Stimulated activated CD4-positive, alpha-beta T cell treated with anti-CD3 and anti-CD28 coated beads, Interleukin-1b, Interleukin-23, amount 100 ng/mL, for 1 hour (primary cell): Measurements from ENCODE around the gene NDUFB8.
"Not testable (repeated sequence)": the region's sequence is repeated elsewhere in the genome, so short reads cannot be mapped to it uniquely, and the experiment has no call there.

ENCODE experiments used
- DNase-seq, 2 donors: peaks; one replicate each; pipeline ENCODE4 v3.0.0-alpha.2; 2020; ENCODE audit warnings: low read depth in 2 of 2

NDUFB8 gene

DNA sequence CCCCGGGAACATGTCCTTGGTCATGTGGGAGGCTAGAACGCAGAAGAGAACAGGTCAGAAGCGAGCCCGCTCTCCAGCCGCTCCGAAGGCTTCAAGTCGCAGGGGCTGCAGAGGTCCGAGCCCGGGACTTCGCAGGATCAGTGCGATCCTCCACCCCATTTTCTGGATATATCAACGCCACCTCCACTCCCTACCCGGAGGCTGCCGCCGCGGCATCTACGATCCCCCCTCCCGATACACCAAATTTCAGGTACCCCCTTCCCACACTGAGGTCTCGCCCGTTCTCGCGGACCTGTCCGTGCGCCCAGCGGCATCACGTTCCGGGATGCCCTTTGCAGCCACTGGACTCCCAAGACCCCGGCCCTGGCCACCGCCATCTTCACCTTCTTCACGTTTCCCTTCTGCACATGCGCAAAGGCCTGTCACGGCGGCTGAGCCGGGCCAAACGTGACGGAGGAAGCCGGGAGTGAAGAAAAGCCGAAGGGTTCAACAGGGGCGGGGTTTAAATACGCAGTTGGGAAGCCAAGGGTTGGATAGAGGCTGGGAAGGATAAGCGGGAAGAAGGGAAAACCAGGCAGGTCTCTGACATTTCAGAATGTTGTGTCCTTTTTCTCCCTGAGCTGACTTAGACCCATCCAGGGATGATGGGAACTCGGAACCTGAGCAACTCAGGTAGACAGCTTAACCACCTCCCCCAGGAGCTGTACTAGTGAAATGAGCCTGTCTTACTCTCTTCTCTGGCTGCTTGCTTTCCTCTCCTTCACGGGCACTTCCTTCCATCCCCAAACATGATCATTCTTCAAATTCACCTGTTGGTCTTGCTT is at the start of gene NDUFB8:
TSS of gene NDUFB8 (minus strand) at position 397 of the 824 bp plus-strand sequence. CDS start at position 377, 20 bp downstream.
- DNase-seq = peak; percentile 70 to 75

DNA sequence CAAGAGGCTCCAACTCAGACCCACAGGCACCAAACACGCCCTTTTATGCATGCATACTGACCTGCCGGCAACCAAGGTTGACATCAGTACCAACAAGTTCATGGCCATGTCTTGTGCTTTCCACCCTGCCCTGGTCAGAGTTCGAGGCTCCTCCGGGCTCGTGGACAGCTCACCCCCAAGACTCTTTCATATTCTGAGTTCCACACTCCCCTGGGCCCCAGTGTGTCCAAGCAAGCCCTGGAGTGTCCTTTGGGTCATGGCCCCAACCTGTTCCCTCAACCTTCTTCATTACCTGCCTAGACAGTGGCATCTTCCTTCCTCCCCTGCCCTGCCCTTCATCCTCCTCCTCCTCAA is 46.6 kb upstream of the NDUFB8 start:
- no peak for DNase-seq

DNA sequence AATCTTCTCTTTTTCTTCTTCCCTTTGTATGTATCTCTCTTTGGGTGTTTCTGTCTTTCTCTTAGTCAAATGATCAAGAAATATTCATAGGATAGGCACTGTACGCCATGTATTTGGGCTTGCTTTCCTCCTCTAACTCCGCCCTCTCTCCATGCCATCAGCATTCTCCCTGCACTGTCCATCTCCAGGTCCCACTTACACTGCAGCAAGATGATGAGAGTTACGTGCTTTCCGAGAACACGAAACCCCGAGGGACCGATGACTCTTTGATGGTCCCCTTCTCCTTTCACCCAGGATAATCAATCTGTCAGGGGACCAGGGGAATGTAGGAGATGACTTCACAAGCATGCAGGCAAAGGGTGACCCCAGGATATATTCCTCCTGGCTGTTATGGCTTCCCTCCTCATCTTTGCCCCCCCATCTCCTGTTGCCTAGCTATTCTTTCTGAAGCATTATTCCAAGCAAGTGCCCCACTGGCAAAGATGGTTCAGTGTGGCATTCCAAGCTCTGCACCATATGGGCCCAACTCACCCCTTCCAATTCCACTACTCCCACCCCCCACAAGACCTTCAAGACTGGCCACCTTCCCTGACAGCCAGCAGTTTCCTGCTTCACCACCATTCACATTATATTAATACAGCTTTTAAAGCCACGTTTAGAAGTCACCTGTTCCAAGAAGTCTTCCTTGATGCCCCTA is 46.1 kb upstream of the NDUFB8 start:
- DNase-seq = no peak

DNA sequence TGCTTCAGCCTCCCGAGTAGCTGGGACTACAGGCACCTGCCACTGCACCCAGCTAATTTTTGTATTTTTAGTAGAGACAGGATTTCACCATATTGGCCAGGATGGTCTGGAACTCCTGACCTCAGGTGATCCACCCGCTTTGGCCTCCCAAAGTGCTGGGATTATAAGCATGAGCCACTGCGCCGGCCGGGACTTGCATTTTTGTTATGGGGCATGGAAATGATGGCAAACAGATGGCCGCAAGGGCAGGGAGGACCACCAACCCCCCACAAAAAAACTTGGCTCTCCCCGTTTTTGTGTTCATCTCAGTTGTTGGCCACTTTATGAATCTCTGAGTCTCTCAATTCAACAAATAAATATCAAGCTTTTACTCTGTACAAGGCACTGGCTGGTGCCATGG is 45.5 kb upstream of the NDUFB8 start:
- not testable (repeated sequence) for DNase-seq

DNA sequence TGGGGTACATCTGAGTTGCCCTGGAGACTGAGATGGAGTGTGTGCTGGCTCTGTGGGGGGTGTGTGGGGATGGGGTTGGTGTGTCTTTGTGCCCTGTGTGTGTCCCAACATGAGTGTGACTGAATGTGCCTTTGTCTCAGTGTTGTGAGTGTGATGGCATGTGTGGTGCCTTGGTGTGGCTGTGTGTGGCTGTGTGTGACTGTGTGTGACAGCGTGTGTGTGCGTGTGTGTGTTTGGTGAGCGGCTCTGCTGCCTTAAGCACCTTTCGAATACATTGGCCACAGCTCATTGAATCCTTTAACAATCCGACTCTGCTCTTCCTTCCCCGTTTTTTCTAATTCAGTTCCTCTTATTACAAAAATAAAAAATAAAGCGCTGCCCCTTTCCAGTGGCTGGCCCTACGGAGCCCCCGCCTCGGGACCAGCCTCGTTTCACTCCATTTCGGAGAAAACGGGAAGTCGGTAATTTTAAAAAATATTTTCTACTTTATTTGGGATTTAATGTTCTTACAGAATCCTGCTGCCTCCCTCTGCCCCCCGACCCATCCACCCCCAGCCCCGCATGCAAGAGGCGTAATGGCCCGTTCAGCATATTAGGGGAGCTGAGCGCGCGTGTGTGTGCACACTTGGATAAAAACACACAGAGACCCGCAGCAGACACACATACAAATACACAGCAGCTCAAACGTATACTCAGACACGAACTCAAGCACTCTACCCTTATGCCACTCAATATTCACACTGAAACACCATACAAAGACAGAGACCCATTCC is 41.6 kb upstream of the NDUFB8 start:
- no peak for DNase-seq

DNA sequence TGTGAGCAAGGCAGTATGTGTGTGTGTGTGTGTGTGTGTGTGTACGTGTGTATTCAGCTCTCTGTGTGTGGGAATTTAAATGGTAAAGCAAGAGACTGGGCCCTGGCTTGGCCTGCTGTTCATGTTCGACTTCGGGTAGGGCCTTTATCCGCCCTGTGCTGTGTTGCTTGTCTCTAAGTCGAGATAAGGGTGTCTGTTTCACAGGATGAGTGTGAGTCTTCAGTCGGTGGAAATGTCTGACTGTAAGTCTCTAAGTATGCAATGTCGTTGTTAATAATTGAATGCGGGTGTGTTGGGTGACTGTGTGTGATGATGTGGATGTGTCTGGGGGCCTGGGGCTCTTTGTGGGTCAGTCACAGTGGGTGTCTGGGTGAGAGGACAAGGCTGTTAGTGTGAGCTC is 40.8 kb upstream of the NDUFB8 start:
- no peak for DNase-seq

DNA sequence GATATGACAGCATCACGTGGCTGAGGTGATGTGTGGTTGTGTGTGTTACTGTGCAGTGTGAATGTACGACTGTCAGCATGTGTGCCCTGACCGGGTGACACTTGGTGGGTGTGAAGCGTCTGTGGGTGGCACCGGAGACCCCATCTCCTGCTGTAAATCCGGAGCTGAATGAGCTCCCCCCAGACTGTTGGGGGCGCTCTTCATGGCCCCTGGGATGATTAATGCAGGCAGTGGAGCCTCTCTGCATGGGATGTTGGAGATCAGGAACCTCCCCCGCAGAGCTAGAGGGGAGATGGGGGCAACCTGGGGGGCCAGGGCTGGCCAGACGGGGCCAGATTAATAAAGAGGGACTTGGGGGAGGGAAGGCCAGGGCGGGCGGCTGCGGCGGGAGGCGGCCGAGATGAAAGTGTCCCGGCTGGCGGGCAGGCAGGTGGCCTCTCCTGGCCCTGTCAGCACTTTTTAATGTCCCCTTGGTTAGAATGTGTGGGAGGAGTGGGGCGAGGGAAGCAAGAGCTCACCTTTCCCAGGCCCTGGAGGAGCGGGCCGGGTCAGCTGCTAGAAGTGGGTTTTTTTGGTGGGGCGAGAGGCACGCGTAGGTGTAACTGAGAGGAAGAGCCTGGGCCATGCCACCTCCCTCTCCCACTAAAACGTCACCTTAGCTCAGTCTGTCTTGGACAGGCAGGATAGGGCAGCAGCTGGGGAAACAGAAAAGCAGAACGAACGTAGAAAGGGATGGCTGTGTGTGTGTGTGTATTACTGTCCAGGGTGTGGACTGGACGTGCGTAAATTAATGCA is 40.2 kb upstream of the NDUFB8 start:
- no peak for DNase-seq

DNA sequence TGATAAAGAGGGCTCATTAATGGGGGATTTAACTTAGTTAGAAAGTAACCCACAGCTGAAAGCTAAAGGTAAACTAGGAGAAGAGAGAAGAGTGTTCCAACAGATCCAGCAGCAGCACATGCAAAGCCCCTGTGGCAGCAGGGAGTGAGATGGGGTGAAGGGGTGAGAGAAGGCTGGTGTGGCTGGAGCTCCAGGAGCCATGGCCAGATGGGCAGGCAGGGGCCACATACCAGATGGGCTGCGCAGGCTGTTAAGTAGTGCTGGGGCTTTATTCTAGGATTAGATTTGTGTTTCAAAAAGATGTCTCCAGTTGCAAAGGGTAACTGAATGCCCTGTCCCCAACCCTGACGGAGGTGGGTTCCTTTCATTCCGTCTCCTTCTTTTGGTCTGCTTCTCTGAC is 39.2 kb upstream of the NDUFB8 start:
- DNase-seq = no peak

DNA sequence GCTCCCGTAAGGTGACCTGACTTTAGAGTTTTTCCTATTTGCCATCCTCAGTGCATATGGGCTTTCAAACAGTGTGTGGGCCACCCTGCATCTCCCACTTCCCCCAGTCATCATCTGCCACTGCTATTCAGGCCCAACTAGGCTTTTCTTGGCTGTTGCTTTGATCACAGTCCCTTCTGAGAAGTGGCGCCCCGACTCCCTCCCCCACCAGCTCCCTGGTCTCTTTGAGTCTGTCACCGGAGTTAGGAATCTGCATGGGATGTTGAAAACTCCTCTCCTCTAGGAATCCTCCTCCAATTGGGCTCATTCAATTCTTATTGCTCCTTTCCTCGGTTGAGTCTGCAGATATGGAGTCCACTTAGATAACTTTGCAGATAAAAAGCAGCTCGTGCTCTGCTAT is 38.2 kb upstream of the NDUFB8 start:
- no peak for DNase-seq

DNA sequence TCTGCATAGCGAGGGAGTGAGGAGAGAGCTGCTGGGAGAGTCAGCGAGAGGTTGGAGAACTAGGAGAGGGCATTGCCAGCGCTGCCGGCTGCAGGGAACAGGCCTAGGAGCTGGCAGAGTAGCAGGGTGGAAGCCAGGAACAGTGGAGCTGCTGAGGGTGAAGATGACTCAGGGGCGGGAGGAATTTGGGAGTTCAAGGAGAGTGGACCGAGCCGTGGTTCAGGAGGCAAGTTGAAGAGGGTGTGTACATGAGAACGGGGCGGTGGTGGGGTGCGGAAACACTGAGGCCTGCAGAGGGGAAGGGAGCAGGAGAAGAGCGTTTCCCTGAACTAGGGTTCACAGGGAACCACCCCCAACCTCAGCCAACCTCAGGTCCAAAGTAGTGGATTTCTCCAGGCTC is 37.6 kb upstream of the NDUFB8 start:
- DNase-seq = no peak

DNA sequence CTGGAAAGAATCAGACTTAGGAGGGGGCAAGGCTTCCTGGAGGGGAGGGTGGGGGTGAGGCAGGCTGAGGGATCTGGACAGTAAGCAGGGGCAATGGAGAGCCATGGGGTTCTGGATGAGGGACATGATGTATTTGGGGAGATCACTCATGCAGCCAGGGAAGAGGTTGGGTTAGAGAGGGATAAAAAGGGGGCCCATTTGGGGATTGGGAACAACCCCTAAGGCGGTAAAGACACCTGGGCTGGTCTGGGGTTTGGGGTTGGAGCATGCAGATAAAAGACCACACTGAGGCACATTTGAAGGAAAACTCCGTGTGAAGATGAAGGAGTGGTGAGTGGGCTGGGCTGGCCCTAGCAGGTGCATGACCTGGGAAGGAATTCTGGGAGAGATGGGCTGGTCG is 36.9 kb upstream of the NDUFB8 start:
- DNase-seq = no peak

DNA sequence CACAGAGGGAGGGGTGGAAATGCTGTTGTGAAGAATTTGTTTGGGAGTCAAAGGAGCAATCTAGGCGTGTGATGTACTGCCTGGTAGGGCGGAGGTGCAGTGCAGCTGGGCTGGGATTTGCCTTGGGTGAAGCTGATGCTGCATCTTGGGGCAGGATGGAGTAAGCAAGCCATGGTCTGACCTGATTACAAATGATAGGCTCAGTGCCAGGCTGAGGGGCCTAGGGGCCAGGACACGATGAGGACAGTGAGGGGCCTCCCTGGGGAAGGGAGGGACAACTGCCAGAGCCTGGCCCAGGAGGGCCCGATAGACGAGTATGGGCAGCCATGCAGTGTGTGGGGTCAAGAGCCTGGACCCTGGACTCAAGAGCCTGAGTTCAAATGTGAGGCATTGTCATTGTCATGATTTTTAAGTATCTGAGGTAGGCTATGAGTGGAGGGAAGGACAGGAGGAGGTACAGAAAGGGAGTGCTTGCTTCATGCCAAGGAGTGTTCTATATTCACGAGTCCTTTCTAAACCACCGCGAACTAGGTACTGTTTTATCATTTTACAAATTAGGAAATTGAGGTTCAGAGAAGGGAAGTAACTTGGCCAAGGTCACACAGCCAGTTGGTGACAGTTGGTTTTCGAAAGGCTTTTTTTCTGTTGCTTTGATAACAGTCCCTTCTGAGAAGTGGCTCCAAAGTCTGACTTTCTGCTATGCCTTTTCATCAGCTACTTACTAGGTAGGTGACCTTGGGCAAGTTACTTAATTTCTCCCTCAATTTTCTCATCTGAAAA is 35.7 kb upstream of the NDUFB8 start:
- no peak for DNase-seq

DNA sequence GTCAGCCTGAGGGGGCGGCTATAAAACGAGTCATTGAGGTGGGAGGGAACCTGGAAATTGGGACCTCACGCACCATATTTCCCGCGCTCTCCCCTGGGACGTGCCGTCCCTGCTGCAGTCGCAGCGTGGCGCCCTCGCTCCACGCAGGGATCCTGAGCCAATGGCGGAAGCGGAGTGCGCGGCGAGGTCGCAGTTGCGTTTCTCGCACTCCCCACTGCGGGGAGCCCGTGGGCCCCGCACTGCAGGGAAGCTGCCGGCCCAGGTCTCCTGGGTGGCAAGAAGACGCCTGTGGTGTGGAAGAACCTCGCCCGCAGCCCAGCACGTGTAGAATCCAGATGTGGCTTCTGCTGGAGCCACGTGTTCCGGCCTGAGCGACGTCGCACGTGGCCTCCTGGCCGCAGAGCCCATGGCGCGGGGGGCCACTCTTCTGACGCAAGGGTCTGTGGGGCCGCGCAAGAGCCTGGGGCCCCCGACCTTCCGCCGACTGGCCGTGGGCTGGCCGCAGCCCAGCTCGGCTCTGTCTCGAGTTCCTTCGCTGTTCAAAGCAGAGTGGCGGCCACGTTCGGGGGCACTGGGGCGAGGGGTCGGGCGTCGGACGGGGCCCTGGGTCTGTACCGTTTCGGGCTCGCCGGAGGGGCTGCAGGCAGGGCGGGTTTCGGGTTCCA is 32.5 kb upstream of the NDUFB8 start:
- DNase-seq = peak; percentile 42 to 63

DNA sequence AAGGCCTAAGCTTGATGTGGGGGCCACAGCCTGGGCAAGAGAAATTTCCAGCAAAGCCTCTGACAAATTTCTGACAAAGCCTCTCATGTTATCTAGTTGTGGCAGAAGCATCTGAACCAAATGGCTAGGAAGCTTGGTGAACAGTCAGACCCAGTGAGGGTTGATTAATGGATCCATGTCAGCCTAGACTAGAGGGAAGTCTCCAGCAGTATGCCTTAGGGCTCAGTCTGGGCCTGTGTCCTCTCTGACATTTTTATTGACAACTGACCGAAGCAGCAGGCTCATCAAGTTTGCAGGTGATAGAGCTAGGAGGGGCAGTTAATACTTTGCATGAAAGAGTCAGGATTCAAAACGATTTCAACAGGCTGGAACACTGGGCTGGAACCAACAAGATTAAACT is 31.3 kb upstream of the NDUFB8 start:
- no peak for DNase-seq

DNA sequence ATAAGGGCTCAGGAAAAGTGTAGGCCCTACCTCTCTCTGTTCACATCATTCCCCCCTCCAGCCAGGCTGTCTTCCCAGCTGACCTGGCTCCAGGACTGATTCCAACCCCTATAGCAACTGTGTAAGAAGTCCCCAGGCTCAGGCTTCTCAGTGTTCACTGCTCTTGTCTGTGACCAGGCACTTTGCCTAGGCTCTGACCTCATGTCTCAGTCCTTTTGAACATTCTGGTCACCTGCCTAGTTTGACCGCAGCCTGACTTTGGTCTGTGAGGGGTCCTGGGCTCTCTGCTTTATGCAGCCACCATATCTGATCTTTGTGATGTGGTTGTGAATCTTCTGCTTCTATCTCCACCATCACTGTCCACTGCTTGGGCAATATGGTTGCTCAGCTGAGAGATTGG is 30.6 kb upstream of the NDUFB8 start:
- DNase-seq = no peak

DNA sequence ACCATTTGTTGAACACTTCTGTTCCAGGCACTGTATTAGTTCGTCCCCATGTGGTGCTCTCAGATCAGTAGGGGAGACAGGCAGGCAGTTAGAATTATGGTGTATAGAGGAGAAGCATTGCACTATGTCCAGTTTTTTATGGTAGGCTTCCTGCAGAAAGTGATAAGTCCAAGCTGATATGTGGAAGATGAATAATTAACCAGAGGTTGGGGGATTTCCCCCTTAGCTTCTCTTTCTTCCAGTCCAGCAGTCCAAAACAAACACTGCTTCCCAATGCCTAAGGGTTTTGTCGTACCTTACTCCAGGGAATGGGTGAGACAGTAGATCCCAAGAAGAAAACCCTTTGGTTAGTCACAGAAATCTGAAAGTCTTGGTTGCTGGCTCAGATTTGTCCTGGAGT is 25.2 kb upstream of the NDUFB8 start:
- DNase-seq = no peak

DNA sequence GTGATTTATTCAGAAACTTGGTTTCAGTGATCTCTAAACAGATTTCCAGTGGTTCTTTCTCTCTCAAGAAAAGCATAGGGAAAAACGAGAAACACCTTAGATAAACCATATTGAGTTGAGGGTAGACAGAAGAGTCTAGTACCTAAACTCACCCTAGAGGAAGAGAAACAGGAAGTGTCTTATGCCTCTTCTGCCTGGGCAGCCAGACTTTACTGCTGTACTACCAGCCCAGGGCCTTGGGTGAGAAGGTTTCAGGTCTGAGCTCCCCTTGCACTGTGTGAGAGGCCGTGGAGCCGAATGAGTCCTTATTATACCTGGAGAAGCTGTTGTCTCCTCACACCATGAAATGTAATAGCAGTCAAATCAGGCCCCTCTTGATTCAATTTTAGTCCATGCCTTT is 24.3 kb upstream of the NDUFB8 start:
- DNase-seq = no peak

DNA sequence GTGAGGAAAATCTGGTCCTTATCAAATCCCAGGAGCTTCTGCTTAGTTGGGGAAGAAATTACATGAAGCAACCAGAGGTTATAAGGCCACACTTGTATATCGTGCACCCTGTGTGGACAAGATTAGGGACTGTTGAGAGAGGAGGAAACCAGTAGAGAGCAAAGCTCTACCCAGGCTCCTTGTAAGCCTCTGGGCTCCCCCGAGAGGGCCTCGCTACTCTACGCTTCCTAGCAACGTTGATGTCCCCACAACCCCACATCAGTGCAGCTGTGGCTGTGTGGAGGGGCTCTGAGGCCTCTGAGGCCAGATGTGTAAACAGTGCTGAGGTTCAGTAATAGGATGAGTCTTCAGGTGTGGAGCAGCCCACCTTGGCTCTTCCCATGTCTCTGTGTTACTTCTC is 22.1 kb upstream of the NDUFB8 start:
- DNase-seq = no peak

DNA sequence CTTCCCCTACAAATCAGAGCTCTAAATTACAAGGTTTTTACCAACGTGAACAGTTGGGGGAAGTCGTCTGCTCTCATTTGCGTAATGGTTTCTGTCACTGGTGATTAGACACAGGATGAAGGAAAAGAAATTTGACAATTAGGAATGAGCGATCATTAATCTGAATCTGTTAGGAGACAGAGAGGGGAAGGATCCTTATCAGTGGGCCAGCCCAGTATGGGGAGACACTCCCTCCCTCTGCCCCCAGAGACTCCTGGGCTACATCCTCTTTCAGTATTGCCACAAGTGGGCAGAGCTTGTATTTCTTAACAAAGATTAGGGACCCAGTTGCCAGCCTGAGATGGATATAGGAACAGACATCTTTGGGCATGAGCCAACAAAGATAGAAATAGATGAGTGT is 21.5 kb upstream of the NDUFB8 start:
- no peak for DNase-seq

DNA sequence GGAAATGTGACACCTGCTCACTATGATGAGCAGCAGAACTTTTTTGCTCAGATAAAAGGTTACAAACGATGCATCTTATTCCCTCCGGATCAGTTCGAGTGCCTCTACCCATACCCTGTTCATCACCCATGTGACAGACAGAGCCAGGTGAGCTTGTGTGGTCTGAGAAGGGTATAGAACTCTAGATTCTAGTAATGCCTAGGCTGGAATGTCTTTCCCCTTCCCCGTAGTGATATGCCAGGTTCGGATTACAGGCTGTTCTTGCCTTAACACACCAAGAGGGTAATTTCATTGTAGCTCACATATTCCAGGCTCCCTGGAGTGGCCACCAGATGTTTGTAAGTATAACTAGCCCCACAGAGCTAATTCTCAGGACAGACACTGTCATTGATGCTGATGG is 15.3 kb upstream of the NDUFB8 start:
- no peak for DNase-seq

DNA sequence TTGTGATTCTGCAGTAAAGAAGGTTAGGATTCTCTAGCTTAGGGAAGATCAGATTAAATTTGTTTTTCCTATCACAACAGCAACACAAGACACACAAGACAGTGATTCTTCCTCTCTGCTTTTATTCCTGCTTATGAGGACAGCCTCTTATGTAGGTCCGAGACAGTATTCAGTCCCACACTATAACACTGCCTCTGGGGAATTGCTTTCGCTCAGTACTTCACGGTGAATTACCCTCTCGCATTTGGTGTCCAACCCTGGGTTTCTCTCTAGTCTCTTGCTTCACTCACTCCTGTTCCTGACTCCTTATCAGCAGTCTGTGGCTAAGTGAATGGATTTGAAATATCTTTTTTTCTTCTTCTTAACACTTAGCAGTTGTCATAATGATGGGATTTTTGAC is 7.8 kb upstream of the NDUFB8 start:
- no peak for DNase-seq
